NAMALWA (cell line): ENCODE data around the gene TUBGCP5.
"Not testable (repeated sequence)": the region's sequence is repeated elsewhere in the genome, so short reads cannot be mapped to it uniquely, and the experiment has no call there.

Source experiments
- DNase-seq: peaks from one replicate; pipeline ENCODE4 v3.0.0-alpha.2; 2015; ENCODE audit warnings: low spot score

Gene TUBGCP5

GRCh38 chr15:23041736-23042135 lies 2.4 kb upstream of the TUBGCP5 start:
- not testable (repeated sequence) for DNase-seq

- DNase-seq: no peak
Observed at GRCh38 chr15:23039917-23040281, 530 bp upstream of the TUBGCP5 start.

GRCh38 chr15:23038726-23039142 lies 635 bp downstream of the TUBGCP5 start:
- peak; percentile 68 for DNase-seq

GRCh38 chr15:23035964-23036566 lies 3.3 kb downstream of the TUBGCP5 start:
- peak; percentile 79 for DNase-seq

- DNase-seq: no peak
Observed at GRCh38 chr15:23033979-23034378, 5.4 kb downstream of the TUBGCP5 start.

GRCh38 chr15:23026218-23026617 lies 13.2 kb downstream of the TUBGCP5 start:
- no peak for DNase-seq

GRCh38 chr15:23022156-23022555 lies 17.2 kb downstream of the TUBGCP5 start:
- DNase-seq: no peak

GRCh38 chr15:23014394-23015000 lies 24.9 kb downstream of the TUBGCP5 start:
- no peak for DNase-seq

- no peak for DNase-seq
Observed at GRCh38 chr15:23013681-23014080, 25.7 kb downstream of the TUBGCP5 start.

- not testable (repeated sequence) for DNase-seq
Observed at GRCh38 chr15:23012616-23013015, 26.8 kb downstream of the TUBGCP5 start.

- no peak for DNase-seq
Observed at GRCh38 chr15:23003736-23004135, 35.6 kb downstream of the TUBGCP5 start.

GRCh38 chr15:23002920-23003319 lies 36.4 kb downstream of the TUBGCP5 start:
- DNase-seq: no peak

- DNase-seq: no peak
Observed at GRCh38 chr15:22995795-22996194, 43.6 kb downstream of the TUBGCP5 start.

- DNase-seq: no peak
Observed at GRCh38 chr15:22992024-22992326, 47.4 kb downstream of the TUBGCP5 start.

- DNase-seq: no peak
Observed at GRCh38 chr15:22989576-22990477, 49.5 kb downstream of the TUBGCP5 start.

GRCh38 chr15:22988811-22989210 lies 50.6 kb downstream of the TUBGCP5 start:
- no peak for DNase-seq

GRCh38 chr15:22981931-22982330 lies 57.4 kb downstream of the TUBGCP5 start:
- DNase-seq: not testable (repeated sequence)

- no peak for DNase-seq
Observed at GRCh38 chr15:22981051-22981840, 58.1 kb downstream of the TUBGCP5 start.

GRCh38 chr15:22980189-22981050 lies 58.9 kb downstream of the TUBGCP5 start, which contains the start of gene CYFIP1:
CYFIP1 (minus strand) TSS chr15:22980368; CDS start chr15:22947285, 33,083 bp downstream.
- DNase-seq: no peak

GRCh38 chr15:22979238-22980188 lies 59.9 kb downstream of the TUBGCP5 start:
- DNase-seq: no peak
